HG02970 (cell line): ENCODE data around the gene CDH9.

Source experiments
- ATAC-seq: cut with Tn5 transposase; IDR thresholded peaks from one replicate; pipeline ENCODE4 v1.9.1; 2021; ENCODE audit warnings: mild to moderate bottlenecking, moderate library complexity, moderate number of reproducible peaks; ENCODE audit not compliant: unreplicated experiment, low FRiP score

Gene CDH9

GRCh38 chr5:27038476-27038875 lies at the start of gene CDH9:
TSS of gene CDH9 (minus strand) at chr5:27038586. CDS start at chr5:26988333, 50,253 bp downstream.
- no peak for ATAC-seq

GRCh38 chr5:27087747-27088146 lies 49.4 kb upstream of the CDH9 start:
- no peak for ATAC-seq

GRCh38 chr5:27083449-27084415 lies 45.3 kb upstream of the CDH9 start:
- no peak for ATAC-seq

- no peak for ATAC-seq
Measured at GRCh38 chr5:27080147-27080546, 41.8 kb upstream of the CDH9 start.

- ATAC-seq = no peak
Measured at GRCh38 chr5:27062451-27062850, 24.1 kb upstream of the CDH9 start.

- ATAC-seq = no peak
Measured at GRCh38 chr5:27048510-27048909, 10.1 kb upstream of the CDH9 start.

GRCh38 chr5:27041372-27041771 lies 3.0 kb upstream of the CDH9 start:
- no peak for ATAC-seq

- no peak for ATAC-seq
Measured at GRCh38 chr5:27034565-27034964, 3.8 kb downstream of the CDH9 start.

- no peak for ATAC-seq
Measured at GRCh38 chr5:27026801-27027200, 11.6 kb downstream of the CDH9 start.

GRCh38 chr5:27026063-27026462 lies 12.3 kb downstream of the CDH9 start:
- ATAC-seq = no peak

- ATAC-seq = no peak
Measured at GRCh38 chr5:27021471-27021870, 16.9 kb downstream of the CDH9 start.

- ATAC-seq = no peak
Measured at GRCh38 chr5:27020973-27021372, 17.4 kb downstream of the CDH9 start.

- ATAC-seq = no peak
Measured at GRCh38 chr5:27015758-27016157, 22.6 kb downstream of the CDH9 start.

- no peak for ATAC-seq
Measured at GRCh38 chr5:27011274-27011673, 27.1 kb downstream of the CDH9 start.

GRCh38 chr5:27010646-27011045 lies 27.7 kb downstream of the CDH9 start:
- no peak for ATAC-seq

GRCh38 chr5:27009540-27009915 lies 28.9 kb downstream of the CDH9 start:
- ATAC-seq = no peak

GRCh38 chr5:27008604-27009539 lies 29.5 kb downstream of the CDH9 start:
- no peak for ATAC-seq

GRCh38 chr5:27007121-27007520 lies 31.3 kb downstream of the CDH9 start:
- no peak for ATAC-seq

- ATAC-seq = no peak
Measured at GRCh38 chr5:26986985-26987384, 51.4 kb downstream of the CDH9 start.

GRCh38 chr5:26981750-26982149 lies 56.6 kb downstream of the CDH9 start:
- ATAC-seq = no peak

- no peak for ATAC-seq
Measured at GRCh38 chr5:26959290-26959689, 79.1 kb downstream of the CDH9 start.
